ENCODE measurements around the gene GIT2.

GRCh38 chr12:109926016-109926415 is 70.2 kb downstream of the GIT2 start:
- TF ChIP-seq CTCF (IDR thresholded peaks at IDR 0.05) (no peak), POLR2A (IDR thresholded peaks at IDR 0.05) (no peak)

All from esophagus squamous epithelium (tissue), 4 donors.